Jurkat, Clone E6-1 (cell line): Measurements from ENCODE around the gene ITGA11.
"Not testable (repeated sequence)": the region's sequence is repeated elsewhere in the genome, so short reads cannot be mapped to it uniquely, and the experiment has no call there.

Source experiments
- DNase-seq: peaks from one replicate; pipeline ENCODE4 v3.0.0-alpha.2; 2011; ENCODE audit warnings: low read depth, low spot score
- H3K4me3 ChIP-seq: 2 replicates; pipeline ENCODE4 v1.5.1; 2011; ENCODE audit warnings: mild to moderate bottlenecking, low read length, control low read depth, moderate library complexity

Gene ITGA11

DNA sequence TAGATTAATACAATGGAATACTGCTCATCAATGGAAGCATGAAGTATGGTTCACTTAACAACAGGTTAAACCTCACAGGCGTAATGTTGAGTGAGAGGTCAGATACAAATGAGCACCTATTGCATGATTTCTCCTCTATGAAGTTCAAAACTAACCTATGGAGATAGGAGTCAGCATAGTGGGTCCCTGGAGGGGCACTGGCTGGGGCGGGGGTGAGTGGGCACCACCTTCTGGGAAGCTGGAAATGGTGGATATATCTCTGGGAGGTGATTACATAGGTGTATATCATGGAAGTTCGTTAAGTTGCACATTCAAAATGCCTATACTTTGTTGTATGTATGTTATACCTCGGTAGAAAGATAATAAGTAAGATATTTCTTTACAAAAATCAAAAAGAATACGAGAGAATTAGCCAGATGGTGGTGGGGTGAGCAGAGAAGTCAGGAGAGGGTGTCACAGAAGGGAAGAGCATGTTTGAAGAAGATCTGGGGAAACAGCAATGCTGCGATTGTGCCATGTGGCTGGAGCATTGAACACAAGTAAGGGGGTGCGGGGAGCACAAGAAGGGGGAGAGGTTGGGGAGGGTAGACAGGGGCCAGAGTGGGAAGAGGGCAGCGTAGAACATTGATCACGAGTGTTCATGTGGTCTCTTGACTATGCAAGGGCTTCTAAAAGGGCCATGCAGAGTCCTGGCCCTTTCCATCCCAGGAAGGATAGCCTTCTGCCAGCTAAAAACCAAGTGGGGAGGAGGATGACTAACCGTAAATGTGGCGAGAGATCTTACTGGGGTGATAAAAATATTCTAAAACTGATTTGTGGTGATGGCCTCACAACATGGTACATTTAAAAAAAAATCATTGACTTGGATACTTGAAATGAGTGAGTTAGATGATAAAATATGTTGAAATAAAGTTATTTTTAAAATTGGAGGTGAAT, 30.2 kb downstream of the ITGA11 start:
- H3K4me3 ChIP-seq = no peak overlapping the region
- no peak for DNase-seq

DNA sequence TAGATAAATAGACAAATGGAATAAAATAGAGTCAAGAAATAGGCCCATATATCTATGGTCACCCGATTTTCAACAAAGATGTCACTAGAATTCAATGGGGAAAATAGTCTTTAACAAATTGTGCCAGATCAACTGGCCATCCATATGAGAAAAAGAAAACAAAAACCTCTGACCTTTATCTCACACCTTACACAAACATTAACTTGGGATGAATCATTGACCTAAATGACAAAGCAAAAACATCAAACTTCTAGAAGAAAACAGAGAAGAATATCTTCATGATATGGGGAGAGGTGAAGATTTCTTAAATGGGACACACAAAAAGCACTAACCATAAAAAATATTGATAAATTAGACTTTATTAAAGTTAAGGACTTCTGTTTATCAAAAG, 31.9 kb downstream of the ITGA11 start:
- no peak overlapping the region for H3K4me3 ChIP-seq
- no peak for DNase-seq

DNA sequence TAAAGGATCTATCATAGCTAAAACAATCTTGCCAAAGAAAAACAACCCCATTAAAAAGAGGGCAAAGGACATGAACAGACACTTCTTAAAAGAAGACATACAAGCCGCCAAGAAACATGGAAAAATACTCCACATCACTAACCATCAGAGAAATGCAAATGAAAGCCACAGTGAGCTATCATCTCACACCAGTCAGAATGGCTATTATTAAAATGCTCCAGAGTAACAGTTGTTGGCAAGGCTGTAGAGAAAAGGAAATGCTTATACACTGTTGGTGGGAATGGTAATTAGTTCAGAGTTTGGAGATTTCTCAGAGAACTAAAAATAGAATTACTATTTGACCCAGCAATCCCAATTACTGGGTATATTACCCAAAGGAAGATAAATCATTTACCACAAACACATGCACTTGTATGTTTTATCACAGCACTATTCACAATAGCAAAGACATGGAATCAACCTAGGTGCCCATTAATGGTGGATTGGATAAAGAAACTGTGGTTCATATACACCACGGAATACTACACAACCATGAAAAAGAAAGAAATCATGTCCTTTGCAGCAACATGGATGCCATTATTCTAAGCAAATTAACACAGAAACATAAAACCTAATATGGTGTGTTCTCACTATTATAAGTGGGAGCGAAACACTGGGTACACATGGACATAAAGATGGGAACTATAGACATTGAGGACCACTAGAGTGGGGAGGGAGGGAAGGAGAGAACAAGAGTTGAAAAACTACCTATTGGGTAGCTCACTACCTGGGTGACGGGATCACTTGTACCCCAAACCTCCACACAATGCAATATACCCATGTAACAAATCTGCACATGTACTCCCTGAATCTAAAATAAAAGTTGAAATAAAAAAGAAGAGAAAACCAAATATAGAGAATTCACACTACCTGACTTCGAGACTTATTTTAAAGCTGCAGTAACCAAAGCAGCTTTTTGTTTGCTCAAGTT, 32.6 kb downstream of the ITGA11 start:
- no peak for DNase-seq
- H3K4me3 ChIP-seq = no peak overlapping the region

DNA sequence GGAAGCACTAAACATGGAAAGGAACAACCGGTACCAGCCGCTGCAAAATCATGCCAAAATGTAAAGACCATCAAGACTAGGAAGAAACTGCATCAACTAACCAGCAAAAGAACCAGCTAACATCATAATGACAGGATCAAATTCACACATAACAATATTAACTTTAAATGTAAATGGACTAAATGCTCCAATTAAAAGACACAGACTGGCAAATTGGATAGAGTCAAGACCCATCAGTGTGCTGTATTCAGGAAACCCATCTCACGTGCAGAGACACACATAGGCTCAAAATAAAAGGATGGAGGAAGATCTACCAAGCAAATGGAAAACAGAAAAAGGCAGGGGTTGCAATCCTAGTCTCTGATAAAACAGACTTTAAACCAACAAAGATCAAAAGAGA, 34.0 kb downstream of the ITGA11 start:
- not testable (repeated sequence) for DNase-seq, H3K4me3 ChIP-seq

DNA sequence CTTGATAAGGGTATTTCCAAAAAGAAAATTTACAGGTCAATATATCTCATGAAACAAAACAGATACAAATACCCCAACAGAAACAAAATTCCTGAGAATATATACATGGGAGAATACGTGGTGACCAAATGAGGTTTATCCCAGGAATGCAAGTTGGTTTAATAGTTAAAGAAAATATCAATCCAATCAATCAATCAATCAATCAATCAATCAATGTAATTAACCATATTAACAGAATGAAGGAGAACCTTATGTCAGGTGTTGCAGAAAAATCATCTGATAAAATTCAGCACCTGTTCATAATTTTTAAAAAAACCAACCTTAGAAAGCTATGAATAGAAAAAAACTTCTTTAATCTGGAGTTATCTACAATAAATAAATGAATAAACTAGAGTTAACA, 35.9 kb downstream of the ITGA11 start:
- no peak for DNase-seq
- no peak overlapping the region for H3K4me3 ChIP-seq

DNA sequence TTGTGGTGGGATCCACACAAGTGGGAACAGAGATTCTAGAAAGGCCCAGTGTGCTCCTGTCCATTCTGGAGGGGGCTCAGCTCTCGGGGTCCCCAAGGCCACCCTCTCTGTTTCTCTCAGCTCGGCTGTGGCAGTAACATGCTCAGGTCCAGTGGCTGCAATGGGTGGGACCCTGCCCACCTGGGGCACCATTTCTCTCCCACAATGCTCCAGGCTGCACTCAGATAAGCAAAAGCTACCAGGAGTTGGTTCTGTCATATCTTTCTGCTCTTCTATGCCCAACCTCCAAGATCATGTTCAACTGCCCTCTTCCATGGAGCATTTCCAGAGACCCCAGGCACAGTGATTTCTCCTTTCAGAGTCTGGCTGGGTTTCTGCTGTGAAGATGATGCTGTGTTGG, 40.8 kb downstream of the ITGA11 start:
- no peak for DNase-seq
- no peak overlapping the region for H3K4me3 ChIP-seq

DNA sequence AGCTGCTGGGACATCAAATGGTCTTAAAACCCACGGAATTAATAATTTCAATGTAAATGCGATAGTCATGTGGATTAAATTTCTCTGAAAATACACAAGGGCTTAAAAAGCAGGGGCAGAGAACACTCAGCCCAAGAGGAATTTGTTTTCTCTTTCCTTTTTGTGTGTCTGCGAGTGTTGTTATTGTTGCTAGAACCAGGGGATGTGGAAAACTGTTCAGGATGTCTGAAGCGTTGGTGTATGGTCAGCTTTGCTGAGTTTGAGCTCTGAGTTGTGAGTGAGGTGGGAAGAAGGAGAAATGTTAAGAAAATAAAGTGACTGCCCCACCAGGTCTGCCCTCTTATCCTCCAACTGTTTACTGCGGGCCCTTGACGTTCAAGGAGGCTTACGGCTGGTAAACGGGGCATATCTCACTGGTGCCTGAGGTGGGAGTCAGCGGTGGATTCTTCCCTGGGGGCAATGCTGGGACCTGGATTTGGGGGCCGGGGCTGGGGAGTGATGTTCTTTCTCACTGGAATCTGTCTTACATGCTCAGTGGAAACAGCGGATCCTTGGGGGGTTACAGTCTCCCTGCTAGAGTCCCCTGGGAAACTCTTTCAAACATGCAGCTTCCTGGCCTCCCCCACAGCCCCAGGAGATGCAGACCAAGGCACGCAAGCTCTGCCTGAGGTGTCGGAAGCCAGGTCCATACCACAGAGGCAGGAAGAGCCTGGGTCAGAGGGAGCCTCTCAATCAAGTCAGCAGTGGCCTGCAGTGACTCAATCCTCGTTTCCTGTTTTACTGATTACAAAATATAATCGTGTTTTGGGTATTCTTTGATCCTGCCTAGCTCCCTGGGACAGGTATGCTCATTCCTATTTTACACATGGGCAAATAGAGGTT, 41.8 kb downstream of the ITGA11 start:
- DNase-seq = peak; percentile 28
- no peak overlapping the region for H3K4me3 ChIP-seq

DNA sequence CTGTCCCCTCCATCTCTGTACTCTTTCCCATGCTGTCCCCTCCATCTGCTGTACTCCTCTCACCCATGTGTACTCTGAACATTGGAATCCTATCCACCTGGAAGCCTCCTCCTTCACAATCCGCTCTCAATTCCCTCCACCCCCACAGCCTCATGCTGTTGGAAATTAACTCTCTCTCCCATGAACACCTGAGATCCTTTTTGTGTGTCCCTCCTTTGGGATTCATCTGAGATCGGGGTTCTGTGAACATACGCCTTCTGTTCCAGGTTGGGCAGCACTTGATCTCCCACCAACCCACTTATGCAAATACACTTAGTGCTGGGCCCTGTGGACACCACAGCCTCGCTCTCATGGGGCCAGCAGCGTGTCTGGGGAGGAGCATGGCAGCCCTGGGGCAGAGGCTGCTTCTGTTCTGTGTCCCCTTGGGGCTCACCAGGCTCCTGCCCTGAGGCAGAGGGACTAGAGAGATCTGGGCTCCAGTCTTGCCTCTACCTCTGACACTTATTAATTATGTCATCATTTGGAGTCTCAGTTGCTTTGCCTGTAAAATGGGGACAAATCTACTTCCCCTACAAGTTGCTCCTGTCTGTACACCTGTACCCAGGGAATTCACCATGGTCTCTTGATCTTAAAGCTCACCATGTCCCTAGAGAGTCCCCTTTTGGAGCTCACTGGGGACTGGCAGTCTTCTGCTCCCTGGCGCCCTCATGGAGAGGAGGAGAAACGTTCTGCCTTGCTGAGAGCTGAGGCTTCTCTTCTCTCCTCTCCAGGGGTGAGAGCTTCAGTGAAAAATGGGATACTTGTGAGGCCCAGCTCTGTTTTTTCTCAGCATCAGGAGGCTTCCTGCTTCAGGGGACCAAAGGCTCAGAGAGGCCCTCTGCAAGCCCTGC, 42.7 kb downstream of the ITGA11 start:
- no peak overlapping the region for H3K4me3 ChIP-seq
- no peak for DNase-seq

DNA sequence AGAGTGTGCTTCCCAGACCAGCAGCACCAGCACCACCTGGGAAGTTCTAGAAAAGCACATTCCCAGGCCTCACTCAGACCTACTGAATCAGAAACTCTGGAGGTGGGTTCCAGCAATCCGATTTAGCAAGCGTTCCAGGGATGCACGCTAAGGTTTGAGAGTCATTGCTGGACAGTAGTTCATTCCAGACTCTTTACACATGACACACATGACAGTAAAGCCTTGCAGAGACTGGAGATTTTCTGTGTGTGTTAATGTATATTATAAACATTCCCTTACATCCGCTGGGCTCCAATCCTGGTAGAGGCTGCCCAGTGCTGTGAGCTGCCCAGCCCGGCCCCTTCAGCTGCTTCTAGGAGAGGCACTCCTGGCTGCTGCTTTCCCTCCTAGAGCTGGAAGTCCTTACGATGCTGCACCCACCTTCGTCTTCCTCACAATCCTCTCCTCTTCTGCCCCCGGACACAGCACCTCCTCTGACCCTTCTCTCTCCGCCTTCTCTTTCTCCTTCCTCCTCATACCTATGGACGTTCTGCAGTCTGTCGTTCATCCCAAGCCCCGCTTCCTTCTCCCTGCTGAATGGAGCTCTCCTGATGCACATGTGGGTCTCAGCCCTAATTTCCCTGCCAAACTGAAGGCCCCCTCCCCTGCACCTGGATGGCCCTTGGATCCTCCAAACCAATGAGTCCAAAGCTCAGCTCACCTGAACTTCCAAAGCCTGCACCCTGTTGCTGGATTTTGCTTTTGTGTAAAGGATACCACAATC, 44.4 kb downstream of the ITGA11 start:
- no peak for DNase-seq
- H3K4me3 ChIP-seq = no peak overlapping the region

DNA sequence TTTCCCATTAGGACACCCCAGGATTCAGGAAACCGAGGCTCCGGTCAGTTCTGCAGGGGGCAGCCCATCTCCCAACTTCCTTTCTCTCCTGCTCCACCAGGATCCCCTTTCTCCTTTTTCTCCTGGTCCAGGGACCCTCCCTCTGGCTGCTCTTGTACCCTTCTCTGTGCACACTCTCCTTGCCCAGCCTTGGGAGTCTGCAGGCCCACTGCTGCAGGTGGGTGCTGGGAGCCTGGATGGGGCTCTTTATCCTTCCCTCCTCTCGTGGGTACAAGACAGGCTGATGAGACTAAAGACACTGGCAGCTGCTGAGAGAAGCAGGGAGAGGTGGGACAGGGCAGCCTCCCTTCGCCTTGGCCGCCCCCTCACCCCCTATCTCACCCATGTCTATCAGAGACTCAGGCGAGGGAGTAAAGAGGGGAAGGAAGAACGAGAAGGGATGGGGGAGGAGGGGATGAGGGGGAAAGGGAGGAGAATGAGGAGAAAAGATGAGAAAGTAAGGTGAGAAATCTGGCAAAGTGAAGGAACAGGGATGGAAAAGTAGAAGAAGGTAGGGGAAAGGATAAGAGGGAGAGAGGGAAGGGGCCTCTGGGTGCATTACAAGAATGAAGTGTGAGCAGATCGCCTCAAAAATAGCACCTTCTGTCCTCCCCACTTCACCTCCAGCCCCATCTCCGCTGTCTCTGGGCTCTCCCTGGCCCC, 45.2 kb downstream of the ITGA11 start:
- DNase-seq = no peak
- no peak overlapping the region for H3K4me3 ChIP-seq

DNA sequence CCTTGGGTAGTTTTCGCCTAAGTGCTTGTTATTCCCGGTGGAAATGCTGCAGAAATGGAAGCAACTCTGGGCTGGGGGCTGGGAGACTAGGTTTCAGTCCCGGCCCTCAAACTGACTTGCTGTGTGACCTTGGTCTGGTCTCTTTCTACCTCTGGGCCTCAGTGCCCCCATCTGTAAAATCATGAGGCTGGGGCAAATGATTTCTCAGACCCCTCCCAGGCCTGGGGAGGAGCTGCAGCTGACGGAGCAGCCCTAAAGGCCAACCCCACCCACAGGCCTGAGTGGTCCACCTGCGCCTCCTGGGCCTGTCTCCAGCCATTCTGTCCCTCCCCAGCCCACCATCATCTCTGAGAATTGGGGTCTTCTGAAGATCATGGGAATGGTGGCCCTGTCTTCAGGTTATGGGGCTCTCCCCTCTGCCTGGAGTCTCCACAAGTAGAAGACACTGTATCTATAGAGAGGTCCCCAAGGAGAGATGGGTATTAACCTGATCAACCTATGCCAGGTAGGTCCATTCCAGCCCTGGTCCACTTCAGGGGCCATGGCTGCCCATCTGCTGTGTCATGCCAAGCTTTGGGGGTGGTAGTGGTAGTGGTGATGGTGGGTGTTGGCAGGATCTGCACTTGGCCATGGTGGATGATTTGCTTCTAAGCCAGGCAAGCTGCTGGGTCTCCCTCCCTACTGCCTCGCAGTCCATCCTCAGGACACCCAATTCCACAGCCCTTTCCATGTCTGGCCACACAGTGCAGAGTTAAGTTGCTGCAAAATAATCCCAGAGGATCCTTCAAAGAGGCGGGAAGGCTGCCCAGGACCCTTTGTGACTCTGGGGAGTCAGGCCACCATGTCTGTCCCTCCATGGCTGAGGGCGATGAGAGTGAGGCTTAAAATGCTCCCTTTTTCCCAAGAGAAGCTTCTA, 46.0 kb downstream of the ITGA11 start:
- no peak overlapping the region for H3K4me3 ChIP-seq
- no peak for DNase-seq

DNA sequence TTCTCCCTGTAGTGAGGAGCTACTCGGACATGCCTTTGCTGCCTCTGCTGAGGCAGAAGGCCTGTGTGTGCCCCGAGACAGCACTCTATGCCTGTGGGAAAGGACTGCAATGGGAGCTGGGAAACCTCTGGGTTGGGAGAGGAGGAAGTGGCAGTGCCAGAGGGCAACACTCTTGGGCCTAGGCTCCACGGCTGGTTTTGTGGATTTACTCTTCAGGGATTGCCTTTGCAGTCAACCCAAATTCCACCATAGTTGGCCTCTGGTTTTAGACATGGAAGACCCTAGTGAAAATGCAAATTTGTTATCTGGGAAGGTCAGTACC, 46.8 kb downstream of the ITGA11 start:
- no peak overlapping the region for H3K4me3 ChIP-seq
- no peak for DNase-seq

DNA sequence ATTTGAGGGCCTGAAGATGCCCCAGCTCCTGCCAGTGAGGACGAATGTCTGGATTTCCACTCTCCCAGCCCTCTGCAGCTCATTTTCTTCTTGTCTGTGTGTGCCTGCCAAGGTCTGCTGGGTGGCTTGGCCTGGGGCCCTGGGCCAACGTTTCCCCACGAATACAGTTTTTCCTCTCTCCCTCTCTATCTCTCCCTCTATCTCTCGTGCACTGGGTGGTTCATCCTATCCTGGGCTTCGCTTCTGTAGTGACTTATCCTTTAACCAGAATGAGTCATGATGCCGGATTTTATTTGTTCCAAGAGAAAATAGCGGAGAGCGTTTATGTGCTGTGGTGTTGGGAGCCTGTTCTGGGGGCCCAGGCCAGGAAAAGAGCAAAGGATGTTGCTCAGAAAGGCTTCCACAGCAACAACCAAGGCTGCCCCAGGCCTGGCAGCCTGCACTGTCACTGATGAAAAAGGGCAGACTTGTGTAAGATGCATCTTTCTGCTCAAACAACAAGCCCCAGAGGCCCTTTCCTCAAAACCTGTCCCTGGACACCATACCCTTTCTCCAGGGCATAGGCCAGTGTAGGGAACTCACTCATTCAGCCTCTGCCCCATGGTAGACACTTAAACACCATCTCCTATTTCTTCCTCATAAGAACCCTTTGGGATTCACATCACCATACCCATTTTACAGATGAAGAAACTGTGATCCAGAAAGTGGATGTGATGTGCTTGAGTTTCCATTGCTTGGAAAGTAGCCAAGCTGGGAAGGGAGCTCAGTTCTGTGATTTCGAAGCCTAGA, 47.3 kb downstream of the ITGA11 start:
- DNase-seq = no peak
- H3K4me3 ChIP-seq = no peak overlapping the region

DNA sequence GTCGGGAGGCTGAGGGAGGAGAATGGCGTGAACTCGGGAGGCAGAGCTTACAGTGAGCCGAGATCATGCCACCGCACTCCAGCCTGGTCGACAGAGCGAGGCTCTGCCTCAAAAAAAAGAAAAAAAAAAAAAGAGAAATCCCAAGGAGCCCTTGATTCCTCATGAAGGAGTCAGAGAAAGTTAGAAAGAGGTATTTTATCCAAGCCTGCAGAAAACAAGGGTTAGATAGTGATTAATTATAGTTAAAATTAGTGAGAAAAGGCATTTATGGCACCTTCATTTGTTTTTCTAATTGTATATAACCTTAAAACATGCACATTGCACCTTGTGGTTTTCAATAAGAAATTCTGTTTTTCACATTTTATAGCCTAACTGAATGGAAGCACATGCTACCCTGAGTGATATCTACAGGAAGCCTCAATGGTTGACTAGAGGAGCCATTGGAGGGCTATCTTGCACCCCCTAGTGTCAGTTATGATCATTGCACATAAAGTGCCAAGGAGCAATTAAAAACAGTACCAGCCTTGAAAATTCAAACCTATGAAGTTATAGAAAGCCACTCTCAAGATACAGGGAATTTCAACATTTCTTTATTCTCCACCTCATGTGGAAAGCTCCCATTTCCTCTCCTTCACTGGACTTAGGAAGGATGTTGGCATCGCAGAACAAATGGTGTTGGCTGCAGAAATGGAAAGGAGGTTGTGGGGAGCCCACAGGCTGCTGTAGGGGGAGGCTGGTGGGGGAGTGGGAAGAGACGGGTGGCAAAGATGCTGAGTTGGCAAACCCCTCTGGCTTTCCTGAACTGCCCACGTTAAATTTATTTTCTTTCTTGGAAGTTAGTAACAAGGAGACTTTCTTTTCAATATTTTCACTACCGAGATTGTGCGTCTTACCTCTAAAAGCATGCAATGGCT, 48.5 kb downstream of the ITGA11 start:
- DNase-seq = peak; percentile 65
- H3K4me3 ChIP-seq = no peak overlapping the region
